HG03575 (cell line): ENCODE measurements around the gene BACH2.

ENCODE experiments used
- ATAC-seq: cut with Tn5 transposase; IDR thresholded peaks from one replicate; pipeline ENCODE4 v1.9.1; 2021; ENCODE audit not compliant: unreplicated experiment, insufficient number of reproducible peaks, low FRiP score; ENCODE audit errors: extremely low read depth

Gene BACH2

GRCh38 chr6:90097356-90097755 is 199.3 kb downstream of the BACH2 start:
- ATAC-seq: no peak

- no peak for ATAC-seq
Measured at GRCh38 chr6:90096818-90097217, 199.8 kb downstream of the BACH2 start.

- no peak for ATAC-seq
Measured at GRCh38 chr6:90095788-90096187, 200.9 kb downstream of the BACH2 start.

DNA sequence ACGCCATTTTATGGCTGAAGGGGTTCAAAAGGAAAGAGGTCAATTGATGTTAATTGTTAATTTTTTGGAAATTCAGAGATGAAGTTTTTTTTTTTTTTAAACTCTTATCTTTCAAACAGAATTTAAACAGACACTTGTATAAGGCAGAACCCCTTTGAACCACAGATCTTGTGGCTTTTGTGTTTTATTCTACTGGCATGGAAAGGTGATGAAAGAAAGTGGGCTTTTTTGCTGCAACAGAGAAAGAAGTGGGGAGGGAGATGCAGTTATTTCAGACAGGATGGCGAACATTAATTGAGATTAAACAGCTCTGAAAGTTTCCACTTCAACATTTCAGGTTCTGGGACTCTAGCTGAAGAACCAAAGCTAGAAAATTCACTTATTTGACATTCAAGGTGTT is 201.5 kb downstream of the BACH2 start:
- no peak for ATAC-seq

DNA sequence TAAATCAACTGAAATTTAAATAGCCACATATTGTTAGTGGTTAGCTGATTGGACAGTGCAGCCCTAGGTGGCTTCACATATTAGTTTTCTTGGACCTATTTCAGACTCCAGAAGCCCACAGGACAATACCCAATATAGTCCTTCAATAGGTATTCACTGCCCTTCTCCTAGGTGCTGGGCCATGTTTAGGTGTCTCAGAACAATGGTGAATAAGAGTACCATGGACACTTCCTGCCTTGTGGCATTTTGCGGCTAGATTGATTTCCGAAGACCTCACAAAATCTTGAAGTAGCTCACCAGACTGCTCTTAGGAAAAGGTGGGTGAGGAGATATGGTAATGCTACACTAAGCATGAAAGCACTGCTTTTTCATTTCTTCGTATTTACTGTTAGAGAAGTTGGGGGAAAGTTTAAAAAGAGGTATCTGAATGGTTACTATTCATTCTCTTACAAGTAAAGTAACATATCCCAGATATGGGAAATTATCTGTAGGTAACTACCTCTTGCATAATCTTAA is 203.0 kb downstream of the BACH2 start:
- ATAC-seq: no peak

DNA sequence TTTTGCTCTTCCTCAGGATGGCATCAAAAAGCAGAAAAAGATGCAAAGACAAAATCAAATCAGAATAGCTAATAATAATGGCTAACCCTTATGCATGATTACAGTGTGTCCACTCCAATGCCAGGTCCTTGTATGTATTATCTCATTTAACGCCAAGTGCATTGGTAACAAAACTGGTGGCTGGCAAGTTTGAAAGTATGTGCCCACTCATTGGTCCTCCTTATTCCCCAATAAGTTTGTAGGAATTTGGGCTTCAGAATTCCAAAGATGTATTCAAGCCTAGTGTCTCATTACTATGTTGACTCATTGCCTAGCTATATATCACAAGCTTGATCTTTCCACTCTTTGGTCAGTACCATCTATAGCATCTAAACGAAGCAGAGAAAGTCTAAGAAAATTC is 205.8 kb downstream of the BACH2 start:
- no peak for ATAC-seq

DNA sequence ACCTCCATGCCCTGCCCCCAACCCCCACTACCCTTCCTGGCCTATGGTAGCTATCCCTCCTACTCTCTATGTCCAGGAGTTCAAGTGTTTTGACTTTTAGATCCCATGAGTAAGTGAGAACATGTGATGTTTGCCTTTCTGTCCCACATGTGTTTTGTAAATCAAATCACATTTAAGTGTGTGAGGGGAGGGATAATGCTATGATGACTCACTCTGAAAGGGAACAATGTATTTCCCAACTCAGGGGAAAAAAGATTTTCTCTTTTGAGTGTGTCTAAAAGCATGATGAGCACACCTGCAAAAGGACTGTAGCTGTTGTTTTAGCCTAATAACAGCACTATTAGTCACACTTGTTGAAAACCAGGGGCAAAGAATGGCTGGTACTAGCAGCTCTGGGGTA is 208.6 kb downstream of the BACH2 start:
- no peak for ATAC-seq

DNA sequence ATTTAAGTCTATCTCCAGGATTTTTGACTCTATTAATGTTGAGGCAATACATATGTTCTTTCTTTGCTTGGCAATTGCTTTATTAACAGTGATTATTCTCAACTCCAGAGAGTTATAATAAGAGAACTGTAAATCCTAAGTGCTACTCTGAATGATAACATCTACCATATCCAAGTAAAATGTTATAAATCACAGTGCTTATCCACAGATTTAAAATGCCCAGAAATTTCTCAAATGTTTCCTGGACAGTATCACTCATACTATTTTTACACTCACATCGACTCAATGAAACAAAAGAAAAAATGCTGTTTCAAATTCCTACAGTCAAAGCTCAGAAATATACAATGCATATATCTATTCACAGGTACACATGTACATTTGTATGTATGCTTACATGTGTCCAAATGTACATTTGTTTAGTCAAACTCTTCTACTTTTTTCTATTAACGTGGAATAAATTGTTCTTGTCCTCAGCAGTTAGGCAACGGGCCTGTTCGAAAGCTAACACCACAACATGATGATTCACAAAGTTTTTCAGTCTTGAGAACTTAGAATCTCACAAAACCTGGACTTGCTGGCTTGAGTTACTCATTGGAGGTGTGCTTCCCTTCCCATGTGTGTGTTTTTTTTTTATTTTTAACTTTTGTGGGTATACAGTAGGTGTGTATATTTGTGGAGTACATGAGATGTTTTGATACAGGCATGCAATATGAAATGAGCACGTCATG is 209.4 kb downstream of the BACH2 start:
- ATAC-seq: no peak

- no peak for ATAC-seq
Measured at GRCh38 chr6:90086517-90086916, 210.1 kb downstream of the BACH2 start.

GRCh38 chr6:90083891-90084290 is 212.8 kb downstream of the BACH2 start:
- ATAC-seq: no peak

DNA sequence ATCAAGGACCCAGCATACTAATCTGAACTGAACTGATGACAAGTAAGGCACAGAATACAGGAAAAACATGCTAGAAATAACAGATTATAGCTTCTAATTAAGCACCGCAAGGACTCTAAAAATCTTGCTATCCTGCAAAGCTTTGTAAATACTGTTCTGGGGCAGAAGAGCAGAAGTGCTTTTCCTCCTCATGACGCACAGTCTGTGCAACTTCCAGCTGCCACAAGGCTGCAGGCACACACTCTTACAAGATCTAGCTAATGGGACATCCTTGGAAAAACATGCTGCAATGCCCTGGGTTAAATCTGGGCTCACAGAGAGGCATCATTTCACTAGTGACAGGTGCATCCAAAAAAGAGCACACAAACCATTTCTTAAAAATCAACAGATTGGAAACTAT is 213.8 kb downstream of the BACH2 start:
- no peak for ATAC-seq

GRCh38 chr6:90080876-90081481 is 215.7 kb downstream of the BACH2 start:
- ATAC-seq: no peak

DNA sequence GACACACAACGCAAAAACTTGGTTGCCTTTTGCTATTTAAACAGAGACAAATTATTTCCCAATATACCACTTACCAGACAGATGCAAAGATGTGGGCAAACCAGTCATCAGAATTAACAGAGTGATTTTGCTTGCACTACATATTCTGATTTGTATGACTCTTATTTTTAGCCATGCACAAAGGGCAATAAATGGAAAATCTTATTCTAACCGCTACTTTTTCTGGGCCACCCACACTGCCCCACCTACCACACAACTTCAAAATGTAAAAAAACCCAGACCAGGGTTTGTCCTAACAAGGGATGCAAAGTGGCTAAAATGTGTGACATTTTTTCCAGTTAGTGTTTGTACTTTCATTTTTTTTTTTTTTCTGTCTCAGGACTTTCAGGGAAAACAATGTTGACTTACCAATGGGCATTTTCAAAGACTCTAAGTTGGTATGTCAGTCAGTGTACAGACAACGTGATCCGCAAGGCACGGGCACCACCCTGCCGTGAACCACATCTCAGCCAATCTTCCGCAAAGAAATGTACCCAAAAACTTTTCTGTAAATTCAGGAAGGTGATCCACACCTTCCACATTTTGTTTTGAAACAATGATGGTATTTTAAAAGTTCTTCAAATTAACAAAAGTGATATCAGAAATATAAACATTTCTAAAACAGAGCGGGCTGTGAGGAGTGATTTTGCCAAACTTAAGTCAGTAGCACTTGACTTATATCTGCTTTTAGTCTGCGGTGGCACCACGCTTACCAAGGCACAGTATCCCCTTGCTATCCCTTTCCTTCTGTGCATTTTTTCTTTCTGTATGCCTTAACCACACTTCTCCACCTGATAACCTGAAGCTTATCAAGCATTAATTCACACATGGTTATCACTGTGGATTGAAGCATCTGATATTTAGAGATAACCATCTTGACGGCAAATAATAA is 216.8 kb downstream of the BACH2 start:
- no peak for ATAC-seq

DNA sequence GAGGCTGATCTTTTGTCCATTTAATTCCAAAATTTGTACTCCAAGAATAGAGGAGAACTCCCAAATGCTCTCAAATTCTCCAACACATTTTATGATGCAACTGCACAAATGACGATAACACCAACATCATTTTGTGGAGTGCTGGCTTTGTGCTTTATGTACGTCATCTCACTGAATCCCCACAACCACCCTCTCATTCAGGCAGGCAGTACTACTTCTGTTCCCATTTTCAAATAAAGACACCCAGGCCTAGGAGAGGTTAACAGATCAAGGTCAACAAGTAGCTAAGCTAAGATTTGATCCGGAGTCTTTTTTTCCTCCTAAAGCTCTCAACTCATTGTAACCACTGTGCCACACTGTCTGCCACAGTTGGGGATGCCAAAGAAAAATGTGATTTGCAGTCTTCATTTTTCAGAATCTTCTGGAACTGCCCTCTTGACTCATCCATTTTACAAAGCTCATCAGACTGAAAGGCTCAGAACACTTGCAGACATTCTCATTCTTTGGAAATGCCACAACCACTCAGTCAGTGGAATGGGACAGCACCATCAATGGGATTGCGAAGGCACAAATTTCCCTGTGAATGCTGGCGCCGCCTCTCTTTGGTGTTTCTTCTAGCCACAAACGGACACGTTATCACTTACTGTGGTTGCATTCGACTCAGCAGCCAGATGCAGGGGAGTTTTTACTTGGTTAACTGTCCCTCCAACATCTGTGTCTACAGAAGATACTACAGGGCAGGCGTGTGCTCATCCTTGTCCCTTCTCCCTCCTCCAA is 217.9 kb downstream of the BACH2 start:
- ATAC-seq: no peak

DNA sequence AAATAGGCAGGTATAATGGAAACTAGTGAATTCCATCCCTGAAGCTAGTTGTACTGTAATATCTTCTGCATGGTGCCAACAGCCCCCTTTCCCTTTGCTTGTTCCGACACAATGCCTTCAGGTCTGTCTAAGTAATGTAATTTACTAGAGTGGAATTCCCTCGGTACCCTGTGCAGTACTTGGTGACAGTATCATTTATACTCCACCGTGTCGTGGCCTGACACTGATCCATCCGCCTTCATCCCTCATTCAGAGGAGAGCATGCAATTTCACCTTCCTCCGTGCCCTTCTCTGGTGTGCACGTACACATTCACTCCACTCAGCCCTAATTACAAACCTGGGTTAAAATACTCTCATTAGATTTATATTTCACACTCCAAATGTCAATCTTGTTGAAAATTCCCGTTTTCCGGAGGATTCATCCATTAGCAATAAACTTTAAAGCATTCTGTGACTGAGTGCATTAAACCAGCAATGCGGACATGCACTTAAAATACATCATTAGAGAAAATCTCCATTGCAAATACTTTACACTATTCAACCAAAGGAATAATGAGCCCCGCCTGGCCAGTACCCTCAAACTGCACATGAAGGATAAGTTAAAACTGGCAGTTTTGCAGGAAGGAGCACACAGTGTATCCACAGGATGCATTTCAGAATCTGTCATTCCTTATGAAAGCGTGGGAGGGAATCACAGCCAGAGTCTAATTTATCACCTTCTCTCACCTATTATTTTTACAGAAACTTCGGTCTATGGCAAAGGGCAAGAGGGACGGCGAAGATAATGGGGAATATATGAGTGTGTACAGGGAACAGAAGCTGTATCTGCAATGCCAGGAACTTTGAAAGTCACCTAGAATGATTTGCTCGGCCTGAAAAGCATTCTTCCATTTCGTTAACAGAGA is 219.9 kb downstream of the BACH2 start:
- no peak for ATAC-seq

DNA sequence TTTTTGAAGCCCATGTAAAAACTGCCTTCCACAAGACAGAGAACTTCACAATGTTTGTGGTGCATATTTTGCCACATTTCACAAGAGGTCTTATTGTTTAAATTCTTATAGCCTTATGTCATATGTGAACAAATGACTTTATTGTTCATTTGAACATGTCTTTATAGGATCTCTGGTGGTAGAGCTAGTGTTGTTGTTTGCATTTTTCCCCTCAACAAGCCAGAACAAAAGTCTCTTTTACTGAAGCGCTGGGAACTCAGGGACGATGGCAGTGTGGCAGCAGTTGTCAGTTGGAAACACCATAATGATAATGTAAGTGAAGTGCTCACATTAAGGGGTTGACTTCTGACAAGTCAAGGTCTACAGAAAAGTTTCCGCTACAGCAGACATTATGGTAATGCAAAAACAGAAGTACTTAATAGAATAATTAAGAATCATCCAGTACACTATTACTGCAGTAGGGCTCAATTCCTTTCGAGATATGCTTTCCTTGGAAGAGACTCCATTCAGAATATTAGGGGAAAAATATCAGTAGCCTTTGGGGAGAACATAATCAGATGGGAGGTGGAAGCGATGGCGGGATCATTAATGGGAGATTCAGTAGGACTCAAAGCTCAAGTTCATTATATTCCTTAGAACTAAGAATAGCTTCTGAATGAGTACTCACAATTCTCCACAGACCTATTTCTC is 222.3 kb downstream of the BACH2 start:
- no peak for ATAC-seq

GRCh38 chr6:90072935-90073464 is 223.6 kb downstream of the BACH2 start:
- ATAC-seq: no peak
